ENCODE results near the gene ACTN1. TPM values are rescaled to one million over a fixed set of nuclear protein-coding genes. Genes with fewer than 3 reads are reported as not detected.

The ACTN1 gene
- total and polyA plus RNA-seq, 2 of the 8 experiments (the other 6 are each of a cell fraction or from before 2014, with no cell fraction given): 236 to 262 TPM

GRCh38 chr14:68960123-68960522 is 19.0 kb downstream of the ACTN1 start:
- Histone ChIP-seq H3K4me3 (ENCODE audit: extremely low read depth in 1 of 4, insufficient read depth in 2 of 4, low read depth in 3 of 4, low read length in 4 of 4) (no peak overlapping the region), H3K9ac (replicated peaks in 1 of 4; ENCODE audit: extremely low read depth in 1 of 4, low read depth in 3 of 4, low read length in 3 of 4) (no peak overlapping the region), H2AK5ac (ENCODE audit: low read depth, low read length) (no peak overlapping the region), H3K4me1 (replicated peaks in 1 of 4; ENCODE audit: control insufficient read depth in 3 of 4, insufficient read depth in 4 of 4, low read length in 3 of 4) (peaks cover 0 to 17% (median 8%) of the 10 kb centered on the region in 4 experiments; a peak in 4 of 7 replicates), H3K9me3 (ENCODE audit: insufficient read depth in 2 of 2, low read depth in 1 of 2, low read length in 1 of 2) (no peaks in the 10 kb centered on the region), H2BK120ac (replicated peaks; ENCODE audit: low read depth, low read length) (no peak overlapping the region), H2BK12ac (ENCODE audit: low read depth, low read length) (no peak overlapping the region), H3K4me2 (ENCODE audit: insufficient read depth in 1 of 2, low read depth in 2 of 2, low read length in 2 of 2) (no peak overlapping the region), H3K56ac (replicated peaks; ENCODE audit: insufficient read length, low read depth, low read length) (no peak overlapping the region), H3K79me1 (ENCODE audit: low read depth, low read length) (peaks cover 42% of the 10 kb centered on the region), H4K20me1 (replicated peaks in 1 of 2; ENCODE audit: control insufficient read depth in 1 of 2, insufficient read depth in 2 of 2, low read length in 2 of 2) (peaks cover 31 to 49% of the 10 kb centered on the region in 2 experiments), H2BK5ac (ENCODE audit: low read depth, low read length) (no peak overlapping the region), H2BK20ac (ENCODE audit: low read length) (no peak overlapping the region), H3K23ac (ENCODE audit: insufficient read length) (no peak overlapping the region), H3K36me3 (ENCODE audit: control insufficient read depth in 2 of 4, insufficient read depth in 4 of 4, low read length in 3 of 4) (peaks cover 0 to 8% (median 4%) of the 10 kb centered on the region in 4 experiments; a peak in 3 of 8 replicates), H4K91ac (replicated peaks; ENCODE audit: insufficient read length, low read length) (no peak overlapping the region), H3K4ac (replicated peaks; ENCODE audit: insufficient read length, low read depth, low read length) (no peak overlapping the region), H2BK15ac (ENCODE audit: low read length) (no peak overlapping the region), H3K27ac (ENCODE audit: low read depth, low read length) (no peak overlapping the region), H3K79me2 (ENCODE audit: control insufficient read depth in 1 of 2, insufficient read depth in 2 of 2, low read length in 2 of 2) (peaks cover 19 to 100% of the 10 kb centered on the region in 2 experiments; a peak in 3 of 4 replicates), H2AFZ (ENCODE audit: low read length) (no peak overlapping the region), H3K14ac (ENCODE audit: insufficient read length) (no peak overlapping the region), H4K8ac (ENCODE audit: extremely low read depth, insufficient read depth, low read length) (no peak overlapping the region), H3K23me2 (ENCODE audit: low read depth, low read length) (no peaks in the 10 kb centered on the region), H3K27me3 (replicated peaks in 1 of 4; ENCODE audit: control insufficient read depth in 3 of 4, extremely low read depth in 1 of 4, insufficient read depth in 3 of 4, low read length in 3 of 4) (no peaks in the 10 kb centered on the region; a peak in 1 of 7 replicates), H4K5ac (ENCODE audit: insufficient read length, low read depth, low read length) (no peak overlapping the region), H3K18ac (ENCODE audit: extremely low read depth, low read length) (no peak overlapping the region)
- 85% methylated on average over 3 of the region's 3 CpGs; no CpG with 5 or more reads in 1 of the 2 experiments for WGBS, 2 experiments (ENCODE audit: extremely low coverage in 1 of 2, insufficient coverage in 1 of 2, insufficient read length in 1 of 2, insufficient replicate concordance in 2 of 2, low coverage in 1 of 2, low lambda C conversion rate in 2 of 2, missing lambda C conversion rate in 1 of 2)
- ChIA-PET CTCF (ENCODE audit: partially characterized antibody) (interaction anchor here (1.5 to 19.1 kb wide), 4 partner anchors 28 to 64 kb away, joined by 3 to 291 read pairs (median 6); no protein-coding TSS in a partner anchor), POLR2A (ENCODE audit: partially characterized antibody) (interaction anchor here (0.9 to 2.2 kb wide), 3 partner anchors 9 to 18 kb away, joined by 4 to 8 read pairs (median 4); no protein-coding TSS in a partner anchor)
- no peak for DNase-seq (ENCODE audit: low read depth in 1 of 2, low spot score in 2 of 2)
- FAIRE-seq: no peak
- TF ChIP-seq SRF (IDR thresholded peaks at IDR 0.05; ENCODE audit: low read depth, low read length): no peak

Measured in H1 (cell line).